Tibial nerve (tissue), 3 donors: ENCODE results near the gene ATP1A4.

ENCODE experiments used
- POLR2A ChIP-seq, 2 donors: fragments of 450-650 bp; IDR thresholded peaks; one replicate each; pipeline ENCODE4 v1.6.1; 2017; ENCODE audit warnings: antibody characterized with exemption in 2 of 2, mild to moderate bottlenecking in 2 of 2, moderate library complexity in 2 of 2
- TF ChIP-seq, protein P1 (sequence below), 5 experiments: fragments of 200-600 bp in 3 of 5; fragments of 450-650 bp in 2 of 5; sonication (generic) in 3 of 5; IDR thresholded peaks; one replicate each; pipeline ENCODE4 v1.5.1; 2016 to 2019; ENCODE audit warnings: antibody characterized with exemption in 5 of 5, mild to moderate bottlenecking in 3 of 5, moderate library complexity in 2 of 5

GRCh38 chr1:160104486-160104885 lies 46.9 kb upstream of the ATP1A4 start:
- TF ChIP-seq, protein P1, sequence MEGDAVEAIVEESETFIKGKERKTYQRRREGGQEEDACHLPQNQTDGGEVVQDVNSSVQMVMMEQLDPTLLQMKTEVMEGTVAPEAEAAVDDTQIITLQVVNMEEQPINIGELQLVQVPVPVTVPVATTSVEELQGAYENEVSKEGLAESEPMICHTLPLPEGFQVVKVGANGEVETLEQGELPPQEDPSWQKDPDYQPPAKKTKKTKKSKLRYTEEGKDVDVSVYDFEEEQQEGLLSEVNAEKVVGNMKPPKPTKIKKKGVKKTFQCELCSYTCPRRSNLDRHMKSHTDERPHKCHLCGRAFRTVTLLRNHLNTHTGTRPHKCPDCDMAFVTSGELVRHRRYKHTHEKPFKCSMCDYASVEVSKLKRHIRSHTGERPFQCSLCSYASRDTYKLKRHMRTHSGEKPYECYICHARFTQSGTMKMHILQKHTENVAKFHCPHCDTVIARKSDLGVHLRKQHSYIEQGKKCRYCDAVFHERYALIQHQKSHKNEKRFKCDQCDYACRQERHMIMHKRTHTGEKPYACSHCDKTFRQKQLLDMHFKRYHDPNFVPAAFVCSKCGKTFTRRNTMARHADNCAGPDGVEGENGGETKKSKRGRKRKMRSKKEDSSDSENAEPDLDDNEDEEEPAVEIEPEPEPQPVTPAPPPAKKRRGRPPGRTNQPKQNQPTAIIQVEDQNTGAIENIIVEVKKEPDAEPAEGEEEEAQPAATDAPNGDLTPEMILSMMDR (IDR thresholded peaks at IDR 0.05), result no peak
- no peak for TF ChIP-seq POLR2A (IDR thresholded peaks at IDR 0.05)
